Fibroblast of gingiva (primary cell): Measurements from ENCODE around the gene UTY.

Source experiments
- DNase-seq: peaks from one replicate; pipeline ENCODE4 v3.0.0-alpha.2; 2011; ENCODE audit warnings: low read depth

The UTY gene

DNA sequence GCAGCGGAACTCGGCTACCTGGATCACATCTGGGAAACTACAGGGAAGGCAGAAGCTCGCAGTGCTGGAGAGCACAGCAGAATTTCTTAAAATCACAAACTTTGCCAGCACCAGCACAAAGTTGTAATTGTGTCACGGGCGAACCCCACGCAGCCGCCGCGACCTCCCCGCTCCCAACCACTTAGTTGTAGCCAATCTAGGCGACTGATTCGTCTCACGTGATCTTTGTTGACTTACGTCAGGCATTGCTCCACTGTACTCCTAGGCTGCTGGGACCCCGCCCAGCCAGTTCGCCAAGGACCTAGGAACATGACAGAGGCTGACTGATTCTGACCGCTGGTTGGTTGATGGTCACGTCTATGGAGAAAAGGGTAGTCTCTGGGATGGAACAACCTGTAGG is at the start of gene UTY:
Gene UTY (minus strand): TSS at position 206 of the 400 bp plus-strand sequence. CDS start 368 bp downstream, outside the sequence.
- peak; percentile 91 for DNase-seq

DNA sequence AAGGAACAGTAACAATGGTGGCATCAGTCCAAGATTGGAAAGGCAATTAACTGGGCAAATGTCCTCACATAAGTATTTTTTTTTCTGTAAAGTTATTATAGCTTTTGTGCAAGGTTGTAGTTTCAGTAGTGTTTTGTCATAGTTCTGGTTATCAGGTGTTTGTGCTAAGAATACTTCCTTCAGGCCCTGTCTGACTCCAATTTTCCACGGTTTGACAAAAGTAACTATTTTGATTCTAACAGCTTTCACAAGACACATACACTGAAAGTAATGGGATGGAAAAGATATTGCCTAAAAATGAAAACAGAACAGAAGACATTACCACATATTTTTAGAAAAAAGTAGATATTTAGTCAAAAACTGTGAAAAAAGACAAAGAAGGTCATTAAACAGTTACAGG is 40.6 kb upstream of the UTY start:
- no peak for DNase-seq

DNA sequence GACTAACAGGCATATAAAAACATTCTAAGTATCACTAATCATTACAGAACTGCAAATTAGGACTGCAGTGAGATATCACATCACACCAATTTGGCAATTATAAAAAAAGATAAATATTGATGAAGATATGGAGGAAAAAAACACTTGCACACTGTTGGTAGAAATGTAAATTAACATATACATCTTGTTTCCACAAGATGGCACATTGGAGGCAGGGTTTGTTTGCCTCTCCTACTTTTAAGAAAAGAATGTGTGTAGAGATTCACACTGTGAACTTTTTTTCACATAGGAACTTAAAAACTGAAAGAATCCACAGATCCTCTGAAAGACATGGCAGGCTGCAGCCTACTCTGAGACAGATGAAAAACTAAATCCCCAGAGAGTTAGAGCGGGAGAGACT is 21.4 kb upstream of the UTY start:
- no peak for DNase-seq

DNA sequence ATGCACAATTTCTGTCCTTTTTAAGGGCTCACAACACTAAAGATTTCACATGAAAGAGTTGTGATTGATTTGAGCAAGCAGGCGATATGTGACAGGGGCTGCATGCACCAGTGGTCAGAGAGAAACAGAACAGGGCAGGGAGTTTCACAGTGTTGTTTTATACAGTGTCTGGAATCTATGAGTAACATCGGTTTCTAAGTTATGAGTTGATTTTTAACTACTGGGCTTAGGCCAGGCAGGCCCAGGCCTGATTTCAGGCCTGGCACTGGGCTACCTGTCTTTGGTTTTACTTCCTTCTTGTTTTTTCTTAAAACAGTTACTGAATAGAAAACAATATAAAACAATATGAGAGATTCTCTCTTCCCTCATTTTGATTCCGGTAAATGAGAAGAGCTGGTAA is 13.9 kb upstream of the UTY start:
- no peak for DNase-seq

DNA sequence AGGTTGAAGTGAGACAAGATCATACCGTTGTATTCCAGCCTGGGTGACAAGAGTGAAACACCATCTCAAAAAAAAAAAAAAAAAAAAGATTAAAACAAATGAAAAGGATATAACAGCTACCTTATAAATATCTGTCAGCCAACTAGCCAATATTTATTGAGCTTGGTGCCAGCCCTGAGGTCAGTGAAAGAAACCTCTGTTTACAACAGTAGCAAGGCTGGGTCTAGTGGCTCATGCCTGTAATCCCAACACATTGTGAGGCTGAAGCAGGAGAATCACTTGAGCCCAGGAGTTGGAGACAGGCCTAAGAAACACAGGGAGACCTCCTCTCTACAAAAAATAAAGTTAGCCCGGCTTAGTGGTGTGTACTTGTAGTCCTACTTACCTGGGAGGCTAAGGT is 12.6 kb upstream of the UTY start:
- no peak for DNase-seq

DNA sequence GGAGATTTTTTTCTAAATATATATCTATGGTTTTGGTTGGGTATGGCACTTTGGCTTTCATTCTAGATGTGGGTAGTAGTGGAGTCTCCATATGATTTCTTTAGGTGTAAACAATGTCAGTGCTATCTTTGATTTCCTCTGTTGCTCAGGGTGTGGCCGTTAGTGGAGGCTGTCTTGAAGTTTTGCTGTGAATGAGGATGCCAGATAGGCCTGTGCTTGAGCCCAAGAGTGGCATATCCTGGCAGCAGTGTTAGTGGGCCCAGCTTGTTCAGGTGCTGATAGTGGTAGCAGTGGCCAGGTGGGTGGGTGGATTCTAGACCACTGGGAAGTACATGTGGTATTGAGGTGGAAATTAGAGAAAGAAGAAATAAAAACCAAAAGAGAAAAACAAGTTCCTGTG is 8.9 kb upstream of the UTY start:
- no peak for DNase-seq

DNA sequence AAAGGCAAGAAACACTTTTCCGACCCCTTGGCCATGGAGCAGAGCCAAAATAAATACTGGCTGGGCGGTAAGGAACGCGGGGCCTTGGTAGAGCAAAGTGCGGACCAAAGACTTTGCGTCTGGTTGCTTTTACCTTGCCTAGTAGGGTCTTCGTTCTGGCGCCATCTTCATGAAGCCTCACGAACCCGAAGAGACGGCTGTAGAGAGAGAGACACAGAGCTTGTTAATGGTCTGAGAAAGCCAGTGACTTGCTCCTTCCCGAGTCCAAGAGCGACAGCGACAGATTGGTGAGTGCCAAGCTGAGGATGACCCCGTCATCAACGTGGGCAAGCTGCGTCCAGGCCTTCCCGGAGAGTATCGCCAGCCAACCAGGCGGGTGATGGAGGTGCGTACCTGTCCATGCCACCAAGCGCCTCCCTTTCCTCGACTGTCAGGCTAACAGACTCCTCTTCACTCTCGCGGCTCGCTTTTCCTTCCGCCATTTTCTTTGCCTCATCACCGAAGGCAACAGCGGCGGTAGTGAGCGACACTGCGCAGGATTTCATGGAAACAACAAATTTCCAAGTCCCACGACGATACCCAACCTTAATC is 617 bp downstream of the UTY start:
- DNase-seq, result peak; percentile 1

DNA sequence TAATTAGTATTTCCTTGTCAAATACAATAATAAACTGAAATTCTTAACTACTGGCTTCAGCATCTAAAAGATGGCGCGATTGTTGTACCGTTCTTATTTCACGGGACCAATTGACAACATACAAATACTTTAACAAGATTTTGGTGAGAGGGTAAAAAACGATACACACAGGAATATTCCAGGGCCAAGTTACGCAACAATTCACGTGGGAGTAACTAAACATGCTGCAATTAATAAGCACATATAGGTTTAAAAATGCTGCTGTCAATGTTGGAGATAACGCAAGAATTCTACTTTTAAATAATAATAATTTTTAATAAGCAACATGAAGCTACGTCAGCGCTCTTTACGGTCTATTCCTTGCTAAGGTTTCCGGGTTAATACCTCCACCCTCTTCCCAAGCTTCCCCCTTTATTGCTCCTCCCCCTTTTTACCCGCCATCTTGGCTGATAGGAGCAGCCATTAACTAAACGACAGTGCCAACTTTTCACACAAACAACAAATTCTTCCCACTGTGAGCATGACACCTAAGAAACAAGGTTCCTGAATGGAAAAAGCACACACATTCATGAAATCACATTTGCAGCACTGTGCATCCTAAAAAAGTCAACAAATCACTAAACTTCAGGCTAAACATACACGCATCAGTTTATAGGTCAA is 1.6 kb downstream of the UTY start:
- peak; percentile 45 for DNase-seq

DNA sequence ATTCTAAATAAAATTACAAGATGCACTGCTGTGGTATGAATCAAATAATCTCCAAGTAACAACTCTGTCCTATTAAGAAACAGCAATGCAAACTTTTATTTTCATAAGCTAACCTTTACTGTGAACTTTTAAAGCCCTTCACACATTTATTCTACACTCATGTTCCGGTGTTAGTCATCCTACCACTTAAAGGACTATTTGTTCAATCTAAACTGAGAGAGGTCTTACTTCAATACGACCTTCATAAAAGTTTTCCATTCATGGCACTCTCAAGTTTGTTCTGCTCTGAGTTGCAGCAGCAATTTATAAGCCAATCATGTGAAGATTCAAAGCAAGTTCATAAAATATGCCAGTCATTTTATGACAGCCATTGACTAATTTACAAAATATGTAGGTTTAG is 4.8 kb downstream of the UTY start:
- no peak for DNase-seq

DNA sequence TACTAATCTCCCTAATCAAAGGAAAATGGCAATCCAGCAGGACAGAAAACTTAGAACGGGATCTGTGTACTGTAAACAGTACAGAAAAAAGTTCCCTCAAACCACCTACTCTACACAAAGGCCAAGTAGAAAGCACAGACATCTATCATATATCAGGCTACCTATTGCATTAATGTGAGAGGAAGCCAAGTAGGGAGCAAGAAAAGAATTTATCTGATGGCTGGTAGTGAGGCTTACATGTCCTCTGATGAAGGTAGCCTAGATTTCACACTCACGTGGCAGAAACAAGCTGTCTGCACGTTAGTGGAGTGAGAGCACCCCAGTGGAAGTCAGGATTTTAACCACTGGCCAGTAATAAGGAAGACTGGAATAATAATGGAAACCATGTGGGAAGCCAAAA is 28.3 kb downstream of the UTY start:
- DNase-seq, result no peak

DNA sequence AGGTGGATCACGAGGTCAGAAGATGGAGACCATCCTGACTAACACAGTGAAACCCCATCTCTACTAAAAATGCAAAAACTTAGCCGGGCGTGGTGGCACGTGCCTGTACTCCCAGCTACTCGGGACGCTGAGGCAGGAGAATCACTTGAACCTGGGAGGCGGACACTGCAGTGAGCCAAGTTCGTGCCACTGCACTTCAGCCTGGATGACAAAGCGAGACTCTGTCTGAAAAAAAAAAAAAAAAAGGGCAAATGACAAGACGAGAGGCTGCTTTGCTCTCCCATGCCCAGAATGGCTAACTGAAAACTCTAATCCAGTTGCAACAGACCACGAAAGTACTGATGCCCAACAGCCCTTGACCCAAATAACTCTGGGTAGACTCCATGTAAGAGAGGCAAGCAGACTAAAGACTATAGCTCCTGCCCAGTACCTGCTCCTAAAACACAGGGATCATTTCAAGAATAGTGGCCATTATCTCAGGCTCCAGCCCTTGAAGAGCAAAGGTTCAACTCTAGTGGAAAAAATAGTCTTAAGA is 29.2 kb downstream of the UTY start:
- no peak for DNase-seq

DNA sequence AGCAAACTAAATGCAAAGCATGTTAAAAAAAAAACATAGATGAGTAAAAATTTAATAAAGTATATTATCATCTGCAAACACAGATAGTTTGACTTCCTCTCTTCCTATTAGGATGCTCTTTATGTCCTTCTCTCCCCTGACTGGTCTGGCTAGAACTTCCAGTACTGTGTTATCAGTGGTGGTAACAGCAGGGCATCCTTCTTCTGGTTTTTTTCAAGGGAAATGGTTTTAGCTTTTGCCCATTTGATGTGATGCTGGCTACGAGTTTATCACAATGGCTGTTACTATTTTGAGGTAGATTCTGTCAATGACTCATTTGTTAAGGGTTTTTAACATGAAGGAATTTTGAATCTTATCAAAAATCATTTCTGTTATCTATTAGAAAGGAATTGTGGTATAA is 34.3 kb downstream of the UTY start:
- no peak for DNase-seq

DNA sequence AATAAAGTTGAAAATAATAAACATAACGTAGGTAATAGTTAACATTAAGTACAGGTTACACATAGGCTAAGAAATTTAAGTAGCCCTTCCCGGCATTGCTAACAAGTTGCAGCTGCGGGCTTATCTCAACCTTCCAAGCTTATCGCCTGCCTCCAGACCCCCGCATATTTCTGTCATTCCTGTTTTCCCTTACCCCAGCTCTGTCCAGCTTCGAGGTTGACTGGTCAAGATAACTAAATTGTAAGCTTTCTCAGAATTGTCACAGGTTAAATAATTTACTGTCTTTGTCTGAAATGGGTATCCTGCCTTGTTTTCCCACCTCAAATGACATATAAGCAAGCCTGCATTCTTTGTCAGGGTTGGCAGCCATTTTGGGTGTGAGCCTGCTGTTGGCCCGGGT is 36.7 kb downstream of the UTY start:
- DNase-seq, result no peak

DNA sequence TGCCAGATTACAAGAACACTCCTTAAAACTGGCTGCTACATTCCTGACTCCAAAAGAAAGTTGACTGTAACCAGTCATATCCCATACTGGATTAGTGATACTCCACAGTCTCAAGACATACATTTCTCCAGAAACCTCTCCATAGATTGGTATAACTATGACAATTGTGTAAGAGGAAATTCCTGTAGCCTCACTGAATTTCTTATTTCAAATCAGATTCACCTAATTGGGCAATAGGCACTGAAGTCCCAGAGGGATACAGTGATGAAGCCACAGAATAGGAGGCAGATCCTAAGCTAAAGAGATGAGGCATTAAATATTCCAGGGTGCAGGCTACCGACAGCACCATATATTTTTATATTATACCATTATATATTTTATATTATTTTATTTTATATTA is 39.0 kb downstream of the UTY start:
- DNase-seq, result peak; percentile 47

DNA sequence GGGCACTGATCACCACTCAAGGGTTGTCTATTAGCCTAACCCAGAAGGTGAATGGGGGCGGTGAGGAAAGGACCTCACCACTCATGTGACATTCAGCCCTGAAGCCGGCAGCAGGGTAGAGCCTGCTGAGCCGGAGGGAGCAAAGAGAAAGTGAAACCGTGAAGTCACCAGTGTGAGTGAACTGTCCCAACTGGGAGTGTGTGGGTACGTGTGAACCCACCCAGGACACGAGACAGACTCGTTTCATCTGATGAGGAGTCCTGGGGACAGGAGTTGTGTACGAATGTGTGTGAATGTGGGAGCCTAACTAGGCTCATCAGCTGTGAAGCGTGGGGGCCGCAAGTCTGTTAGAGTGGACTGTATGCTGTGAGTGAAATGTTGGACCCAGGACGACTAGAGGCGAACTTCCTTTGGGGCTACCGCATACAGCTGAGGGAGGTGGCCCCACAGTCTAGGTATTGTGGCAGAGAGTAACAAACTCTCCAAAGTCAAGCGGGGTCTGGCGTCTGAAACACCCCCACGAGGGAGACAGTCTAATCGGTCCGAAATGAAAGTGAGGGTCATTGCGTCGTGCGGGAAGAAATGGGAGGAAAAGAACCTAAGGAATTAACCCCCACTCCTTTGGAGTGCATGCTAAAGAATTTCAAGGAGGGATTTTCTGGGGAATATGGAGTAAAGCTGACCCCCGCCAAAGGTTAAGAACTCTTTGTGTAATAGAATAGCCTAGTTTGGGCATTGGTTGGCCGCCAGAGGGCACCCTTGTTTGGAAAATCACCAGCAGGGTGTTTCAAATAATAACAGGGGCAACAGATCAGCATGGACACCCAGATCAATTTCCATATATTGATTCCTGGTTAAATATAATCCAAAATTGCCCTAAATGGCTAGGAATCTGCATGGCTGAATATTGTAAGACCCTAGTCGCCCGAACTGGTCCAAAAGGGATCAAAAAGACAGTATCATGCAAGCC is 43.6 kb downstream of the UTY start:
- no peak for DNase-seq

DNA sequence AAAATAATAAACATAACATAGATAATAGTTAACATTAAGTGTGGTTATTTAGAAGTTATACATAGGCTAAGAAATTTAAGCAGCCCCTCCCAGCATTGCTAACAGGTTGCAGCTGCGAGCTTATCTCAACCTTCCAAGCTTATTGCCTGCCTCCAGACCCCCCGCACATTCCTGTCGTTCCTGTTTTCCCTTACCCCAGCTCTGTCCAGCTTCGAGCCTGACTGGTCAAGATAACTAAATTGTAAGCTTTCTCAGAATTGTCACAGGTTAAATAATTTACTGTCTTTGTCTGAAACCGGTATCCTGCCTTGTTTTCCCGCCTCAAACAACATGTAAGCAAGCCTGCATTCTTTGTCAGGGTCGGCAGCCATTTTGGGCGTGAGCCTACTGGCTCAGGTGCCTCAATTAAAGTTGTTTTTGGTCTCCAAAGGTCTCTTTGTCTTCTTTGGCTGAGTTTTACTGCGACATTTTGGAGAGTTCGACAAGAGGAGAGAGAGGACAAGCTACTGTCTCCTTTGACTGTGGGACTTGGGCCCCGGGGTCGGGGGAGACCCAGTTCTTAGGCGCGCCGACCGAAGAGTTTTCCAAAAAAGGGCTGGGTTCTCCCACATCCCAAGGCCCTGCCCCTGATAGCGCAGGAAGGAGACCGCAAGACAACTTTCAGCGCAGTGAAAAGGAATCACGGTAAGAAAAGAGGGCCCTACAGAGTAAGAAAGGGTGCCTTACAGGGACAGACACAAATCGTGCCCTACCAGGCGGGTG is 44.4 kb downstream of the UTY start:
- no peak for DNase-seq

DNA sequence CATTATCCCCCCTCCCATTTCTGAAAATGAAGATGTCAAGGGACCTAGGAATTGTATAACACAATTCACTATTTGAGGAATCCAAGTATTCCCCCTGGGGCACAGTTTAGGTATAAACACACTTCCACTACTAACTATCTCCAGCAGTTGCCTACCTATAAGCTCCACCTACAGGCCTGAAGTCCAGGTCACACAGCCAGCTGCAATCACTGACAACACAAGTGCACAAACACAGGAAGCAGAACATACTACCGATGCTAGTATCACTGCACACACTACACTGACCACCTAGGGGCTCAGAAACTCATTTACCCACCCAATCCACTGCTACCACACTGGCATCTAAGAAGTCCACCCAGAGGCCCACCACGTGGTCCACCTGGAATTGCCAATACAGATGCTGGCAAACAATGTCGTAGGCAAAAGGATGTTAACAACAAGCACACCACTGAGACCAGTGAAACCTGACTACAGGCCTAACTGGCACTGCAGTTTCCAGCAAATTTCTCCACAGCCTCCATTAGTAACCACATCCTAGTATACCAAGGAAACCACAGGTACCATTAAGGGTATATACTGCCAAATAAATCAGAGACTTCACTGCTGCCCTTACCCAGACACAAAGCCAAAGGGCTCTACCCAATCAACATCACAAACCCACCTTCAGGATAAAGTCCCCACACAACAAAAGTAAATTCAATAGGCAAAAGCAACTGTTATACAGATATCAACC is 47.4 kb downstream of the UTY start:
- no peak for DNase-seq

DNA sequence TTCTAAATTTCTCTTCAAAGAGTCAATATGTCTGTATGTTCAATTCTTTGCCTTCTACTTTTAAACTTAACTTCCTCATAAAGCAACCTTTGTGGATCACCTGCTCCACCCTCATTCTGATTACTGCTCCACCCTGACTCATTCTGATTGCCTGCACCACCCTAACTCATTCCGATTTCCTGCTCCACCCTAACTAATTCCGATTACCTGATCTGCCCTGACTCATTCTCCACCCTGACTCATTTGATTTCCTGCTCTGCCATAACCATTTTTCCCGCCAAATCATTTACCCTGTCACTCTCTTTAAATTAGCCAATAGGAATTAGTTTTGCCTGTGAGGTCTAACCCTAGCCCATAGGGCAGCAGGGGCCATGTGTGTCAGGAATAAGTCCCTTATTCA is 50.3 kb downstream of the UTY start:
- no peak for DNase-seq

DNA sequence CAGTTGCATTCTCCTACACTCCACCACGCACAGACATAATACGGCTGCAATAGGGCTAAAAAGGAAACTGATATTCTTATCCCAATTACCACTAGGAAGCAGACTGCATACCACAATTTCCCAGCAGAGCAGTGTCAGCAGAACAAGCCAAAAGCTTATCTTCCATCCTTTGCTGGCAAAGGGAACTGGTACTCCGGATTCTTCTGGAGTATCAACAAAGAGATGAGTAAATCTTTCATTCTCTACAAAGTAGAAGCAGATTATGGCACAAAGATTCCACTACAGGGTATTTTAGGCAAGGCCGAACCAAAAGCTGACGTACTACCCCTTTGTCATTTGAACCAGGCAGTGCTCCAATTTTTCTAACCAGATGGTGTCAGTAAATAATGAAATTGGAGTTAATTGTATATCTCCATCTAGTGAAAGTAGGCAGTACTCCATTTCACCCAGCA is 56.5 kb downstream of the UTY start:
- DNase-seq, result peak; percentile 83

DNA sequence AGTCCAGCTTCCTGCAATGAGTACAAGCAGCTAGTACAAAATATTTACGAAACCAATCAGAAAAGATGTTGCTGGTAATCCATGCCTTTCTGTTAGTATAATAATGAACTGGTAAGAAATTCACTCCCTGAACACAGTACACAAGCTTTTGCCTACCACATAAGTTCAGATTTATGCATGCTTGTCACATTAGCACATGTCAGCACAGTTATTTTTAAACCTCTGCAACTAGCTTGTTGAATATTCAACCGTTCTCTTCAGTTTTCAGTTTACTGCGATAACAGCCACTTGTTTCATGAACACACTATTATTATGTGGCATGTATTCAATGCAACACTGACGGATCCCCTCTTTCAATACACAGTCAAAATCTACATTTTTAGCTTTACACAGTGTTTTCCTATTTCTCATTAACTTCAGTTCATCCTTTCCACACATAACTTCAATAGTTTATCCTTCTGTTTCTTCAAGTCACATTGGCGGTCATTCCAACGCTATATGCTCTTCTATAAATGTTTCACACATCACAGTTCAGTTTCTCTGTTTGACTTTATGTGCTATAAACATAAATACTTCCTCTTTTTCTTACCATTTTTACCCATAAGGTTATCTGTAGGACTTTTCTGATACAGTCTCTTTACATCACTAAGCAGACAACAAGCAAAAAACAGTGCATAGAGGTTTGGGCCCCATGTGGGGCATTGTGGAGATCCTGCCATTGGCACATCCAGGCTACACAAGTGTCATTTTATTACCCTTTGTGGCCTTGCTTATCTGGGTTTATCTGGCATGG is 62.8 kb downstream of the UTY start:
- no peak for DNase-seq
